Dendritic cell treated with granulocyte-macrophage colony-stimulating factor and Interleukin-4, amounts not matched to agents 40 ng/mL and 50 ng/mL, for 4 days (primary cell): Measurements from ENCODE around the gene DPT.
"Not testable (repeated sequence)": the region's sequence is repeated elsewhere in the genome, so short reads cannot be mapped to it uniquely, and the experiment has no call there.

Experiments
- H3K27ac Mint-ChIP-seq: one replicate; pipeline ENCODE4 v1.8.0; 2022; ENCODE audit warnings: mild to moderate bottlenecking, mixed read lengths
- H3K27me3 Mint-ChIP-seq: one replicate; pipeline ENCODE4 v1.8.0; 2022; ENCODE audit warnings: mild to moderate bottlenecking, mixed read lengths
- H3K36me3 Mint-ChIP-seq: one replicate; pipeline ENCODE4 v1.8.0; 2022; ENCODE audit warnings: low read depth, mixed read lengths
- H3K4me1 Mint-ChIP-seq: one replicate; pipeline ENCODE4 v1.8.0; 2022; ENCODE audit warnings: low read depth, mixed read lengths
- H3K4me3 Mint-ChIP-seq: one replicate; pipeline ENCODE4 v1.8.0; 2022; ENCODE audit warnings: mild to moderate bottlenecking, moderate library complexity, mixed read lengths
- H3K9me3 Mint-ChIP-seq: one replicate; pipeline ENCODE4 v1.8.0; 2022; ENCODE audit warnings: mixed read lengths
- intact Hi-C: fragments of 100-400 bp; cut with micrococcal nuclease; formaldehyde crosslinking; loops from one replicate; pipeline ENCODE4 v1.15.0; 2022

Gene DPT

GRCh38 chr1:168728473-168729404 lies at the start of gene DPT:
DPT (minus strand) TSS chr1:168729206; CDS start chr1:168729174, 32 bp downstream.
- H3K36me3 Mint-ChIP-seq: no peaks in the 10 kb centered on the region
- no peaks in the 10 kb centered on the region for H3K27me3 Mint-ChIP-seq
- intact Hi-C loops: no loop called here
- no peak within 1 kb of the TSS for H3K4me3 Mint-ChIP-seq
- H3K27ac Mint-ChIP-seq: no peak within 1 kb of the TSS
- H3K9me3 Mint-ChIP-seq: no peaks in the 10 kb centered on the region
- H3K4me1 Mint-ChIP-seq: no peaks in the 10 kb centered on the region

- Mint-ChIP-seq H3K27ac (no peak overlapping the region), H3K27me3 (peaks cover 2% of the 10 kb centered on the region), H3K36me3 (no peaks in the 10 kb centered on the region), H3K9me3 (no peaks in the 10 kb centered on the region), H3K4me1 (no peaks in the 10 kb centered on the region), H3K4me3 (no peak overlapping the region)
- intact Hi-C loops: no loop called here
Measured at GRCh38 chr1:168775366-168775765, 46.4 kb upstream of the DPT start.

DNA sequence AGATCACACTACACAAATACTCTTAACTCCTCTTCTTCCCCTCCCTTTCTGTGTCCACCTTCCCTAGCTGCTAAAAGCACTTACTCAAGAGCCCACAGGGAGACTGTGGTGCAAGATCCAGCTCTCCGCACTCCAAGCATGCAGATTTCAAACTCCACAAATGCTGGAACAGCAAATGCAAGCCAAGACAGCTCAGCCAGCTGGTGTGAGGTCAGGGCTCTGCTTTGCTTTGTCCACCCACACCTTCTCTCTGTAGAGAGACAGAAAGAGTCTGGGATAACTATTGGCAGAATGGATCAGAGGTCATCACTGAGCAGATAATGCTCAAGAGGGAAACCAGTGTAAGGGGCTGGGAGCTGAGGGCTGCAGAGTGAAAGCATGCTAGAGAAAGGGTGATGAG lies 45.2 kb upstream of the DPT start:
- Mint-ChIP-seq H3K9me3 (no peaks in the 10 kb centered on the region), H3K36me3 (no peaks in the 10 kb centered on the region), H3K27me3 (peaks cover 2% of the 10 kb centered on the region), H3K4me3 (no peak overlapping the region), H3K4me1 (no peaks in the 10 kb centered on the region), H3K27ac (no peak overlapping the region)
- intact Hi-C loops: no loop called here

- intact Hi-C loops: no loop called here
- Mint-ChIP-seq H3K4me3 (no peak overlapping the region), H3K27me3 (peaks cover 2% of the 10 kb centered on the region), H3K27ac (no peak overlapping the region), H3K36me3 (no peaks in the 10 kb centered on the region), H3K4me1 (no peaks in the 10 kb centered on the region), H3K9me3 (no peaks in the 10 kb centered on the region)
Measured at GRCh38 chr1:168772428-168773060, 43.5 kb upstream of the DPT start.

GRCh38 chr1:168771104-168771630 lies 42.2 kb upstream of the DPT start:
- peaks cover 2% of the 10 kb centered on the region for H3K27me3 Mint-ChIP-seq
- intact Hi-C loops: no loop called here

GRCh38 chr1:168769893-168770292 lies 40.9 kb upstream of the DPT start:
- H3K4me1 Mint-ChIP-seq, H3K4me3 Mint-ChIP-seq, H3K9me3 Mint-ChIP-seq, intact Hi-C loops, H3K36me3 Mint-ChIP-seq, H3K27me3 Mint-ChIP-seq, H3K27ac Mint-ChIP-seq: not testable (repeated sequence)

More at GRCh38 chr1:168771104-168771630, 42.2 kb upstream of the DPT start:
- Mint-ChIP-seq H3K9me3 (no peaks in the 10 kb centered on the region), H3K4me3 (no peak overlapping the region), H3K36me3 (no peaks in the 10 kb centered on the region), H3K27ac (no peak overlapping the region), H3K4me1 (no peaks in the 10 kb centered on the region)

DNA sequence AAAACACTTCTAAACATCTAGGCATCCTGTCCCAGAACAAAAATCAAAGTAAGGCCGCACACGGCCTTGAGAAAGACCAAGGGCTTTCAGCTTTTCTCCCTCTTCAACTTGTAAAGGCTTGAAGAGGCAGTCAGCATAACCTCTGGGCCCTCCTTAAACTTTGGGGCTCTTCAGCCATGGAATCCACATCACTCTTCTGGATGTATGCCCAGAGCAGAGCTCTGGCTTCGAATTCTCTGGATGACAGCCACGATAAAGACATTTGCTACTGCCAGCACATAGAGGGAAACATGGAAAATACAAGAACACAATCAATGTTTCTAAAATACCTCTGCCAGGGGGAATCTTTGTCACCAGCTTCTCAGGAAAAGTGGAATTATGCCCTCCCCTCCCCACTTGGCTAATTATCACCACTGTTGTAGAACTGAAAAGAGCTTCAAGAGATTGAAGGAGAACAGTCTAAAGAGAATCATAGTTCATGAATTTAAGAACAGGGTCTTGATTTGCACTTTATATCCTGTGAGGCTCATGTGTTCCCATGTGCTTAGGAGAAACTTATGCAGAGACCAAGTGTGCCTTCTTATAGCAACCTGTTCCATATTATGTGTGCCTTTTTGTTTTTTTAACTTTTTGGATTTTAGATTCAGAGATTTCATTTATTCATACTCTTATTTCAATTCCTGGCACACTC lies 39.0 kb upstream of the DPT start:
- H3K9me3 Mint-ChIP-seq: no peaks in the 10 kb centered on the region
- no peaks in the 10 kb centered on the region for H3K27me3 Mint-ChIP-seq
- H3K36me3 Mint-ChIP-seq: no peaks in the 10 kb centered on the region
- no peak overlapping the region for H3K4me3 Mint-ChIP-seq
- H3K27ac Mint-ChIP-seq: no peak overlapping the region
- no peaks in the 10 kb centered on the region for H3K4me1 Mint-ChIP-seq
- intact Hi-C loops: no loop called here

GRCh38 chr1:168766568-168766967 lies 37.6 kb upstream of the DPT start:
- Mint-ChIP-seq H3K9me3 (no peaks in the 10 kb centered on the region), H3K27me3 (no peaks in the 10 kb centered on the region), H3K4me1 (no peaks in the 10 kb centered on the region), H3K36me3 (no peaks in the 10 kb centered on the region), H3K27ac (no peak overlapping the region), H3K4me3 (no peak overlapping the region)
- intact Hi-C loops: no loop called here

DNA sequence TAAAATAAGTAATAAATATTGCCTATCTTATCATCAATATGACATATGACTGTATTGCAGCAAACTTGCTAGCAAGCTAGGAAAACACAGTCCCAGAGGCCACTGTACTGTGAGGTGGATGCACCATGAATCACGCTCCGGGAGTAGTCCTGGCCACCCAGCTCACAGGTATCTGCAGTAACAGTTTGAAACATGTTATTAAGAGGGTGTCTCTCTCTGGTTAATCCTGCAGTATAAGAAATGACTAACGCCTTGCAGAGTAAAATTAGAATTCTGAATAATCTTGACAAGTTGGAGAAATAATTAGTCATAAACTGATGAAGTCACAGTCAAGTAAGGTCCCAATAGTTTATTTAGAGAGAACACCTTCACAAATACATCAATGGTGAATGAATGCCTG lies 34.0 kb upstream of the DPT start:
- Mint-ChIP-seq H3K4me3 (no peak overlapping the region), H3K4me1 (no peaks in the 10 kb centered on the region), H3K9me3 (no peaks in the 10 kb centered on the region), H3K36me3 (no peaks in the 10 kb centered on the region), H3K27me3 (no peaks in the 10 kb centered on the region), H3K27ac (no peak overlapping the region)
- intact Hi-C loops: no loop called here

GRCh38 chr1:168762473-168762872 lies 33.5 kb upstream of the DPT start:
- Mint-ChIP-seq H3K27me3 (no peaks in the 10 kb centered on the region), H3K4me3 (no peak overlapping the region), H3K27ac (no peak overlapping the region), H3K36me3 (no peaks in the 10 kb centered on the region), H3K9me3 (no peaks in the 10 kb centered on the region), H3K4me1 (no peaks in the 10 kb centered on the region)
- intact Hi-C loops: no loop called here

- H3K4me1 Mint-ChIP-seq: no peaks in the 10 kb centered on the region
- no peak overlapping the region for H3K27ac Mint-ChIP-seq
- intact Hi-C loops: no loop called here
- H3K36me3 Mint-ChIP-seq: no peaks in the 10 kb centered on the region
- H3K27me3 Mint-ChIP-seq: no peaks in the 10 kb centered on the region
- H3K9me3 Mint-ChIP-seq: no peaks in the 10 kb centered on the region
- H3K4me3 Mint-ChIP-seq: no peak overlapping the region
Measured at GRCh38 chr1:168760781-168761180, 31.8 kb upstream of the DPT start.

GRCh38 chr1:168760241-168760640 lies 31.2 kb upstream of the DPT start:
- H3K36me3 Mint-ChIP-seq: no peaks in the 10 kb centered on the region
- no peak overlapping the region for H3K27ac Mint-ChIP-seq
- no peak overlapping the region for H3K4me3 Mint-ChIP-seq
- no peaks in the 10 kb centered on the region for H3K9me3 Mint-ChIP-seq
- intact Hi-C loops: no loop called here
- H3K27me3 Mint-ChIP-seq: no peaks in the 10 kb centered on the region
- H3K4me1 Mint-ChIP-seq: no peaks in the 10 kb centered on the region

DNA sequence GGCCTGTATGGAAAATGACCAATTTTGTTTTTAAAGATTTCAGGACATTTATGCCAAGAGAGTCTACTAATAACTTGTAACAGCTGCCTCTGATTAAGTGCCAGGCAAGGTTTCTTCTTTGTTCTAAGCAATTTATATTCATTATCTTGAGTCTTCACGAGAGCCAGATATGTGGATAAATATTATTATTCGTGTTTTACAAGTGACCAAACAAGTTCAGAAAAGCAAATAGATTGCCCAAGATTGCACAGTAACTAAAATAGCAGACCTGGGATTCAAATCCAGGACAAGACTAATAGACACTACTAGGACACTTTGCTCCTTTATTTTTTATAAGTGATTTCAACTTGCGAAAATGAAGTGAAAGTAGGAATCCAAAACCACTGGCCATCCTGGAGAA lies 30.1 kb upstream of the DPT start:
- Mint-ChIP-seq H3K9me3 (no peaks in the 10 kb centered on the region), H3K4me3 (no peak overlapping the region), H3K36me3 (no peaks in the 10 kb centered on the region), H3K27ac (no peak overlapping the region), H3K27me3 (no peaks in the 10 kb centered on the region), H3K4me1 (no peaks in the 10 kb centered on the region)
- intact Hi-C loops: no loop called here

DNA sequence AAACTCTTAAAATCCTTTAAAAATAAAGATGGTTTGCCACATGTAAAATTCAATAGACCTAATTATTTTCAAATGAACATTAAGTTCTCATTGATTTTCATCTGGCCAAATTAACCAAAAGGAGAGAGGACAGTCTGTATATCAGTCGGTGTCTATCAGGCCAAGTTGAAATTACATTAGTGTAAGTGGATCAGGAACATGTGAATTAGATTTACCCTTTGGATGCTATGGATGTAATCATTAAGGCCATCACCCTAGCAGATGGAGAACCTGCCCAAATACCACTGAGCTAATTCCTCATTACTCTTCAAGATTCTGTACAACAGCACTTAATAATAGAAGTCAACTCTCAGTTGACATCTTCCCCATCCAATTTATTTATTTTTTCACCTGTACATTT lies 29.5 kb upstream of the DPT start:
- H3K4me1 Mint-ChIP-seq: no peaks in the 10 kb centered on the region
- no peaks in the 10 kb centered on the region for H3K36me3 Mint-ChIP-seq
- H3K27ac Mint-ChIP-seq: no peak overlapping the region
- intact Hi-C loops: no loop called here
- no peak overlapping the region for H3K4me3 Mint-ChIP-seq
- H3K9me3 Mint-ChIP-seq: no peaks in the 10 kb centered on the region
- no peaks in the 10 kb centered on the region for H3K27me3 Mint-ChIP-seq
